Suppressor macrophage (primary cell): Measurements from ENCODE around the gene NDRG4.
"Not testable (repeated sequence)": the region's sequence is repeated elsewhere in the genome, so short reads cannot be mapped to it uniquely, and the experiment has no call there.

Experiments used
- DNase-seq, 4 experiments: peaks; one replicate each; pipeline ENCODE4 v3.0.0-alpha.2; 2020 to 2022

The NDRG4 gene

DNA sequence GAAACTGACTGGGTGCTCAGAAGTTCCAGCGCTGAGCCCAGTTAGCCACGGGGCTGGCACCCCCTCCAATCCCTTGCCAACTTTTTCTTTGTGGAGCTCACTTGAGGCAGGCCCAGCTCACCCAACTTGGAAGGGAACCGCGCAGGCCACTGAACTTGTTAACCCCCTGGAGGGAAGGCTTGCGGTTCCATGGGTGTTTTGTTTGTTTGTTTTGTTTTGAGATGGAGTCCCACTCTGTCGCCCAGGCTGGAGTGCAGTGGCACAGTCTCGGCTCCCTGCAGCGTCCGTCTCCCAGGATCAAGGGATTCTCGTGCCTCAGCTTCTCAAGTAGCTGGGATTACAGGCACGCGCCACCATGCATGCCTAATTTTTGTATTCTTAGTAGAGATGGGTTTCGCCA, 34.1 kb upstream of the NDRG4 start:
- no peak for DNase-seq

DNA sequence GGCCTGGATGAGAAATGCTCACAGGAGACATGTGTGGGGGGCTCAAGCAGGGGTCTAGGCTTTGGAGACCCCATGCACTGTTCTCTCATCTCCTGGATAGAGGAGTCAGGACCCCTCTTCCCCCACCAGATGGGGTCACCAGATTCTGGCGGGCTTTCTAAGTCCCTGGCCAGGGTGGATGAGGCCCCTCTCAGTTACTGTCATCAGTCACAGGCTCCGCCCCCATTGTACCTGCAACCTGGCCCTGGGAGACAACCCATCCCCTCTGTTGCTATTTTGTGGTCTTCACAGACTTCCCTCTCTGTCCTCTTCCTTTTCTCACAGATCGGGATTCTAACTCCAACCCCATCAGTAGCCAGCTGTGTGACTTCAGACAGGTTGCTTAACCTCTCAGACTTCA, 33.5 kb upstream of the NDRG4 start:
- DNase-seq, result no peak

DNA sequence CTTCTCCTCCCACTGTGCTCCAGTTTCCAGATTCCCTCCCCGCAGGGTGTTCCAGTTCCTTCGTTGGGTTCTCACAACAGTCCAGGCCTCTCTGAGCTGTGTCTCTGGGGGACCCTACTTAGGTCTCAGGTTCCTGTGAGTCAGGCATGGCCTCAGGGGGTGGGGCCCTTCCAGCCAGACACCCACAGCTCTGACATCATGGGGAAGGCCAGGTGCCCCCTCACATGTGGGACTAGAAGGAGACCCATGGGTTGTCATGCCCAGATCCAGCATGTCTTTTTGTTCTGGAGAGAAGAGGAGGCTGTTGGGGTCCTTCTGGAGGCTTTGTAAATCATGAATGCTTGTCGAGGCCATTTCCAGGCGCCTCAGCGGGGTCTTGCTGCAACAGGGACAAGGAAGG, 32.0 kb upstream of the NDRG4 start:
- DNase-seq, result no peak

DNA sequence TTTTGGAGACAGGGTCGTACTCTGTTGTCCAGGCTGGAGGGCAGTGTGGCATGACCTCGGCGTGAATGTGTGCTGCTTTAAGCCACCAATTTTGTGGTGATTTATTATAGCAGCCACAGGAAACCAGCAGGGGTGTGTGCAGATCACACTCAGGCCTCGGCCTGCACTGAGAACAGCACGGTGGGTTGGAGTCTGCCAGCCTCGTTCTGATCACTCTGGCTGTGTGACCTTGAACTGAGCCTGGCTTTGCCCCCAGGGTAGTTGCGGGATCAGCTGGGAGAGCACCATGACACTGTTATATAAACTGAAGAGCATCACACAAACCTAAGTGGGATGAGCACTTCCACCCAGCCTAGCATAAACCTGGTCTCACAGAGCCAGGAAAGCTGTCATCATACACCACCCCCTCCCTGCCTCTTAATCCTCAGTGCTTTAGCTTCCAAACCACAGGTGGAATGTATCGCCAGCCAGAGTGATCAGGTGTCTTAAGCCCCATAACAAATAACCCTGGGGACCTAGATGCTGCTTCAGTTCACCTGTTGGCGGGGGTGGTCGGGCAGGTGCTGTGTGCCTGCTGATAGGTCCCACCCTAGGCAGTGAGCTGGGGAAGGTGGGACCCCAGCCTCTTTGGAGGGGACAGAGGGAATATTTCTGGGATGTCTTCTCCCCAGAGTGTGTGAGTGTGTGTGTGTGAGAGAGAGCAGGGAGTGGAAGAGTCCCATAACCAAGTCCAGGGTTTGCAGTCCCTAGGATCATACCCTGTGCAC, 28.6 kb upstream of the NDRG4 start:
- DNase-seq, result no peak

DNA sequence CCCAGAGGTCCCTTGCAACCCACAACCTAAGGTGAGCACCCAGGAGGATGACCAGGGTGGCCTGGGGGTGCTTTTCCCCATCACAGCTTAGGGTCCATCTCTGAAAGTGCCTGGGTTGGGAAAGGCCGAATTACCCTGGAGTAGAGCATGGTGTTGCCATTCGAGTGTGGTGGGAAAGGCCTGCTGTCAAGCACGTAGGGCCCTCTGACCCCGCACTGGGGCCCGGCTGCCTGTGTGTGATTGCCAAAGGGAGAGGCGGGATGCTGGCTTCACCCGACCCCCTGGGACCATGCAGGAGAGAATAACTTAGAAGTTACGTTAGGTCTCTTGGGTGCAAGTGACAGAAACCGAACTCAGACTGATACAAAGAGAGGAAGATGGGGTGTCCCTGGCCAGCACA, 27.7 kb upstream of the NDRG4 start:
- no peak for DNase-seq

DNA sequence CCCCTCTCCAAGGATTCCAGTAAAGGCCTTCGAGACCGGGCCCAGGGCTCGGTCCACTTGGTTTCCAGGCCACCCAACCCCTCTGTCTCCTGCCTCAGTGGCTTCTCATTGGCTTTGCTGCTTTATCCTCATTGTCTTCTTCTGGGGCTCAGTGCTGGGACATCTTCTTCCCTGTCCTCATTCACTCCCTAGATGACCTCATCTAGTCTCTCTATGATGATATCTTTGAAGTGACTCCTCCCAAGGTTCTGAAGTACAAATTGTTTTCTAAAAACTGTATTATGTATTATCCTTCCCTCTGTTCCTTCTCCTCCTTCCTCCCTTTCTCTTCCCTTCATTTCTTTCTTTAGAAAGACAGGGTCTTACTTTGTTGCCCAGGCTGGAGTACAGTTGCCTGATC, 27.1 kb upstream of the NDRG4 start:
- DNase-seq, result no peak

DNA sequence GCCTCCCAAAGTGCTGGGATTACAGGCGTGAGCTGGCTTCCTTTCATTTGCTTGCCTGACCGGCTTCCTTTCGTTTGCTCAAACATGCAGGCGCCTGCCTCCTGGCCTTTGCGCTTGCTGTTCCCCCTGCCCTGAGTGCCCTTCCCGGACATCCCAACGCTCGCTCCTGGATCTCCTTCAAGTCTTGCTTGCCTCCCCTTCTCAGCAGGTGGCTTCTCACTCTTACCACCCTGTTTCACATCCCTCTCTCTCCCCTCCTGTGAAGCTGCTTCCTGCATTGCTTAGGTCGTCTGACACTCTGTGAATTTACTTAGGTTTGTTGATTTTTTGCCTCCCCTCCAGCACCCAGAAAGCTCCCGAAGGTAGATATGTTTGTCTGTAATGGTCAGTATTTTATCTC, 25.6 kb upstream of the NDRG4 start:
- DNase-seq, result no peak

DNA sequence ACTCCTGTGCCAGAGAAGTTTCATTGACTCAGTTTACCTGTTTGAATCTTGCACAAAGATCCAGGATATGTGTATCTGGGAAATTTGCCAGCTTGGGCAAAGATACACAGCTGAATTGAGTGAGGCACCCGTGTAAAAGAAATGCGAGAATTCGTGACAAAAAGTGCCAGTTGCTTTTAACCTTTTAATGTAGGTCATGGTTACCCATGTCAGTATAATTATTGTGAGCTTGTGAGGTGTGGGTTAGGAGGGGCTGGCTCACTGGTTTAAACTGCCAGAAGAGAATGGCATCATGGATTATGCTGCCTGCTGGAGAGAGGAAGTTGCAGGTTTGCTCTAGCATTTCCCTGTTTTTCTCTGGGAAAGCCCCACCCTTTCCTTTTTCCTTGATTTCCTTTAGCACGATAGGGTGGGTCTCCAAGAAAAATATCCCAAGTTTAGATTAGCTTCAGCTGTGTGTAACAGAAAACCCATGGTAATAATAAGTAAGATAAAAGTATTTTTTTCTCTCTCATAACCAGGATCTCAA, 24.8 kb upstream of the NDRG4 start:
- DNase-seq, result no peak

DNA sequence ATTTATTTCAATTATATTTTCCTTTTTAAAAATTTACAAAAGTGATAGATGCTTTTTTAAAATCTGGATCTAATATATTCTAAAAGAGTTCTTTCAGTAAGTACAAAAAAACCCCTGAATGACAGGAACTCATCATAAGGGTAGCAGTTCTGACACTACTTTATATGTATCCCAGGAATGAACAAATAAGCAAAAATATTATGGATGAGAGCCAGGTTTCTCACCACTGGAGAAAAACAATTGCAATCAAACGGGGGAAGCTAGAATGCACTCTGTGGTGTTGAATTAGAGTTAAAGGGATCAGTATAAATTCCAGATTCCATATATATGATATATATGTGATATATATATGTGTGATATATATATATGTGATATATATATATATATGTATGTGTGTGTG, 23.2 kb upstream of the NDRG4 start:
- no peak for DNase-seq

DNA sequence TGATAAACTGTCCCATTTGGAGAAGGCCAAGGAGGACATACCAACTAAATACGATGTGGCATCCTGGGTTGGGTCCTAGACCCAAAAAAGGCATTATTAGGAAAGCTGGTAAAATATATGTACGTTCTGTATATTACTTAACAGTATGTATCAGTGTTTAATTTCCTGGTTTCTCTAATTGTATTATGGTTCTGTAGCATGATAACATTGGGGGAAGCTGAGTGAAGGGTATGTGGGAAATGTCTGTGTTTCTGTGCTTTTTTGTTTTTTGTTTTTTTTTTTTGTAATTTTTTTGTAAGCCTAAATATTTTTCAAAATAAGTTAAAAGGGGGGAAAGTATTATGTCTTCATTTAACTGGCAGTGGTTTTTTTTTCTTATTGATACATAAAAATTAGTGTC, 21.5 kb upstream of the NDRG4 start:
- DNase-seq, result no peak

DNA sequence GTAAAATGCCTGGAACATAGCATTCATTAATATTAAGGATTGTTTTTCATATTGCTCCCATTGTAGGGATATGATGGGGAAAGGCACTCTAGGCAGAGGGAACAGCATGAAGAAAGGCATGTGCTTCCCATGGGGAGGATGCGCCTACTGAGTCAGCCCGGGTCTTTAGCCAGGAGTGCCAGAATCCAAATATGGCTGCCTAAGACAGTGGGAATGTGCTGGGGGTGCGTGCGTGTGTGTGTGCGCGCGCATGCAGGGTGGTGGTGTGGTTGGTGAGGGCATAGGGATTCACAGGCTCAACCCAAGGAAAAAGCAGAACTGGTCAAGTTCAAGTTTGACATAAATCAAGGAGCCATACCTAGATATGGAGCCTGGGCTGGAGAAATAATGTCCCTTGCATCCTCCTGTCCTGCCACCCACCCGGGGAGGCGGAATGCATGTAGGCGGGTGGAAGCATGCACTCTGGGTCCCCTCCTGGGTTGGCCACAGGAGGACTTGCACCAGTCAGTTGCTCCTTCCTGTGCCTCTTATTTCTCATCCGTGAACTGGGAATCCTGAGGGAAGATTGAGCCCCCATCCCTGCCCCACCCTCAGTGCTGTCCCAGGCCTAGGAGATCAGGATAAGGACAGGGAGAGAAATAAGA, 18.6 kb upstream of the NDRG4 start:
- no peak for DNase-seq

DNA sequence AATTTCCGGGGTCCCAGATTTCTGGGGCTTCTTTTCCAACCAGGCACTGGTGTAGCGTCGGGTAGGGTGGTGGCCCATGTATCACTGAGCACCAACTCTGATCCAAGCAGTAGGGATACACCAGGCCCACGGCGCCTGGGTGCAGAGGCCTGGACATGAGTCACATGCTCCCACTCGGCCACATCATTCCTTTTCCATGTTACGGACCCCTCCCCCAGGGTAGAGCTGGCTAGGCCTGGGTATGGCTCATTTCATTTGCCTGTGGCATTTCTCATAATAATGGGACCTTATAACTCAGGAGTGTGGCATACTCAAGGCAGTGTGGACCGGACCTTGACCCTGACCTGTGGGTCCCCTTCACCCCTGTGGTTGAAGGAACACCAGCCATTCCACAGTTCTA, 18.0 kb upstream of the NDRG4 start:
- DNase-seq, result no peak

DNA sequence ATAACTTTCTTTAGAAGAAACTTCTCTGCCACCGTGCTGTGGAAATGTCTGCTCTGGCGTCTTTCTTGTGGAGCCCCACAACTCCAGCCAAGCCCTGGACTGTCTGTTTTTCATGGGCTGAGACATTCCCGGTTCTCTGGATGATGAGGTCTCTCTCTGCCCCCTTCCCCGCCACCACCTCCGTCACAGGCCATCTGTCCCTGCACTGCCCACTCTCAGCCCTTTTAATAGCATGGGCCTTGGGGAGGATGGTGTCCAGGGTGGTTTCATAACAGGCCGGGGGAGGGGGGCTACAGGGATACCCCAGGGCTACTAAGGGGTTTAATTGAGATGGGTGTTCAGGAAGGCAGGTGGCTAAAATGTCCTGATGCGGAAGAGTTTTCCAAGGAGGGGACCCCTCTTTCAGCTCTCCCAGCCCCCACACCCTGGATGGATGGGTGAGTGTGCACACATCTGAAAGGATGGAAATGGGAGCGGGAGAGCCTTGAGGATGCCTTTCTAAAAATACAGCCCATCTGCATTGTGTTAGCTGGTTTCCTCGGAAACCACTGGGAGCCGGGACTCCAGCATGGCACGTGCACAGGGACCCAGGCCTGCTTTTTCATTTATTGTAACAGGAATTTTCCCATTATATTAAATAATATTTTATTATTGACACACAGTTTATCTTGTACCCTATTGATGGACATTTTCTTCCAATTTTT, 14.6 kb upstream of the NDRG4 start:
- DNase-seq, result no peak

DNA sequence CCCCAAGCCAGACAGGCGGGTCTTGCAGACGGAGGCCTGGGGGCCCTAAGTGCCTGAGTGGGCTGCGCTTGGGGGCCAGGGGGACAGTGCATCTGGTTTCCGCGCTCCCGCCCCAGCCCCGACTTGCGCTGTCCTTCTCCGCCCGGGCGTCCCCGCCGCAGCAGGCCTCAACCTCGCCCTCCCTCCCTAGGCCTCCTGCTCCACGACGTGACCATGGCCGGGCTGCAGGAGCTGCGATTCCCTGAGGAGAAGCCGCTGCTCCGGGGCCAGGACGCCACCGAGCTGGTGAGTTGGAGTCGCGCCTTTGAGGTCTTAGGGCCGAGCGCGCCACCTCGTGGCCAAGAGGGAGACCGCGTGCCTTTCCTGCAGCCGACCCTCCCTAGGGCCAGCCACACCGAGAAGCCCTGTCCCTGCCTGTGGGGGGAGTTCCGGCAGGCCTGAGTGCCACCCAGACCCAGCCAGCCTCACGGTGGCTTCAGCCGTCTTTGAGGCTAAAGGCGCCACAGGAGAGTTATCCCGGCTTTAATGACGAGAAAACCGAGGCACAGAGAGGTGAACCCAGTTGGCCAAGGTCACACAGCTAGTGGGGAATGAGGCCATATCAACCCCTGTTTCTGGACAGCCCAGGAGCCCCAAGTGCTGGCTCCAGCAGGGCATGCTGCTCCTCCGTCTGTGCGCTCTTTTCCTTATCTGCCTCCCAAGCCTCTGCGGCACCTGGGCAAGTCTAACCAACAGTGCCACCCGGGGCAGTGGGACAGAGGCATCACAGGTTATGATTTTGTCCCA, 12.2 kb upstream of the NDRG4 start:
- peak; percentile 84 to 92 (median 88) for DNase-seq

DNA sequence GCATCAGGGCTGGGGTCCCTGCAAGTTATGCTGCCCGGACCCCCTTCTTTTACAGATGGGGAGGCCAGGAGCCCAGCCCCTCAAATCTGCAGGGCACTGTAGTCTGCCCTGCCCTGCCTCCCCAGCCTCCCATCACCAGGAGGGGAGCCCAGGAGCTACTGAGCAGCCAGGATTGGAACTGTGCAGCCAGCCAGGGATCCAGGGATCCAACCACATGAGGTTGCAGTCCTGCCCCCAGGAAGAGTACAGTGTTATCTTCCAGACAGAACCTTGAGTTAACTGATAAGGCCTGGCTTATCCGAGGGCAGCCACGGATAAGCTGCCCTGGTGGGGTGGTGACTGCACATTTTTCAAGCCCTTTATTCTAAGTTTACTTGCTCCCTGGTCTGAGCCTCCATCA, 11.4 kb upstream of the NDRG4 start:
- no peak for DNase-seq

DNA sequence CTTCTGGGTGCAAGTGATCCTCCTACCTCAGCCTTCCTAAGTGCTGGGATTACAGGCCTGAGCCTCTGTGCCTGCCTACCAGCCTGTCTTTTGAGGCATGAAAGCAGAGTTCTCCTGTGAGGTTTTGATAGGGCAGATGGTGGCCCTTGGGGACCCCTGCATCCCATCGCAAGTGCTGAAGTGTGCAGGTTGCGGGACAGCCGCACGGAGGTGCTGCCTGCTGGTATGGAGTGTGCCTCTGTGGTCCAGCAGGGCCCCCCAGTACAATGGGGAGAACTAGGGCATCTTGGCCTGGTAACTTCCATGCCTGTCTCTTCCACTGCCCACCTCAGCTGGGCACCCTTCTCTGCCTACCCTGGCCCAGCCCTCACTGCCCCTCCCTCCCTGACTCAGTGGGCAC, 9.9 kb upstream of the NDRG4 start:
- DNase-seq, result no peak

DNA sequence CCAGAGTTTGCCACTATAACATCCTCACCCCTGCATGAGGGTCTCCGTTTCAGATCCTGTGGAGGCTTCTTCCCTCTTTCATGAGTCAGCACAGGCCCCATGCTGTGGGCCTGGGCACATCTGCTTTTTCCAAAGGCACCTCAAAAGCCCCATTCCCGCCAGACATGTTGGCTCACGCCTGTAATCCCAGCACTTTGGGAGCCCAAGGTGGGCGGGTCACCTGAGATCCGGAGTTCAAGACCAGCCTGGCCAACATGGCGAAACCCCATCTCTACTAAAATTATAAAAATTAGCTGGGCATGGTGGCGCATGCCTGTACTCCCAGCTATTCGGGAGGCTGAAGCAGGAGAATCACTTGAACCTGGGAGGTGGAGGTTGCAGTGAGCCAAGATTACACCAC, 9.4 kb upstream of the NDRG4 start:
- DNase-seq, result not testable (repeated sequence)

DNA sequence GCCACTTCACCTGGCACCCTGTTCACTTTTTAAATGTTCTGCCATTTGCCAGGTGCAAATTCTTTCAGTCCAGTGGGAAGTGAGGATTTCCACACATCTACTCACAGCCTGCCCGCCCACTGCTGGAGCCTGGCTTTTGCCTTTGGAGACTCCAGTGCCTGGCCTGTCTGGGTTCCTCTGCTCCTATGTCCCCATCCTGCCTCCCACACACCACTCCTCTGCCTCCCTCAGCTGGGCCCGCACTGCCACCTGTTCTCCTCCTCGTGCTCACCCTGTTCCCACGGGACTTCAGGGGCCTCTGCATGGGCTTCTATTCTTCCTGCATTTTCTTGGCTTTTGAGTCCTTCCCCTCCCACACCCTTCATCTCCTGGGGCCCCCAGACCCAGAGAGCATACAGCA, 7.9 kb upstream of the NDRG4 start:
- peak in 2 of 4 experiments; percentile 19 to 49 for DNase-seq

DNA sequence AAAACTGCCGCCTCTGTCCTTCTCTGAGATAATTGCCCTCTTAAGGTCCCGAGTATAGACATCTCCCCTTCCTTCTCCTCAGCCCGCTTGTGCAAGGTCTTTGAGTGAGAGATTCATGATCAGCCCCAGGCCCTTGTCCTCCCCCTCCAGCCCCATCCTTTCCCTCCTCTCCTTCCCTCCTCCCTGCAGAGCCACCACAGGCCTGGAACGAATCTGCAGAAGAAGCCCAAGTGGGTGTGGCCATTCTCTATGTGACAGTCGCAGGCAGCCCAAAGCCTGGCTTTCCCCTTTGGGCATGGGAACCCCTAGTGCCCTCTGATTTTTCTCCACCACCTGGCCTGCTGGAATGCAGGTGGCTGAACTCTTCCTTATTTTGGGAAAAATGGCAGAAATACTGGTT, 7.2 kb upstream of the NDRG4 start:
- DNase-seq, result no peak

DNA sequence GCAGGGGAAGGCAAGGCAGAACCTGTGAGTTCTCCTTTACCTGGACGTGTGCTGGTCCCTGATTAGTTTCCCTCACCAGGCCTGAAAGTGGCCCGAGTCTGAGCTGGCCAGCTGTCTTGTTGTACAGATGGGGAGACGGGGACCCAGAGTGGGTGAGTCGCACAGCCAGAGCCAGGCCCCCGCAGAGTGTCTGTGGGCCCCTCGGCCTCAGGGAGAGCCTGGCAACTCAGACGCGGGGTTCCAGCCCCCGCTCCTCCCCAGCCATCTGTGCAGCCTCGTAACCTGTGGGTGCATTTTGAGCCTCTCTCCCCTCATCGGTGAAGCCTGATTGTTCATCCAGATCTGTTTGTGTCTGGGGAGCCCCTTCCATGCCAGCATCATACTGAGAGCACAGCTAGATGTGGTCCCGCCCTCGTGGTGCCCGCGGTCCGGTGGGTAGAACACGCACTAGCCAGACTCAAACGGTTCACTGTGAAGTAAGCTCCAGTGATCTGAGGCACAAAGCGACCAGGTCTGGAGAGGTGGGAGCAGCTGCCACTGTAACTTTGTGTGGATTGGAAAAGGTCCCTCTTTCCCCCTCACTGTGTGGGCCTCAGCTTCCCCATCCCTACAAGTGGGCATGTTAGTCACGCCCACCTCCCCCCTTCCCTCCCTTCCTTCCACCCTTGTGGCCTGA, 6.0 kb upstream of the NDRG4 start:
- DNase-seq, result no peak

DNA sequence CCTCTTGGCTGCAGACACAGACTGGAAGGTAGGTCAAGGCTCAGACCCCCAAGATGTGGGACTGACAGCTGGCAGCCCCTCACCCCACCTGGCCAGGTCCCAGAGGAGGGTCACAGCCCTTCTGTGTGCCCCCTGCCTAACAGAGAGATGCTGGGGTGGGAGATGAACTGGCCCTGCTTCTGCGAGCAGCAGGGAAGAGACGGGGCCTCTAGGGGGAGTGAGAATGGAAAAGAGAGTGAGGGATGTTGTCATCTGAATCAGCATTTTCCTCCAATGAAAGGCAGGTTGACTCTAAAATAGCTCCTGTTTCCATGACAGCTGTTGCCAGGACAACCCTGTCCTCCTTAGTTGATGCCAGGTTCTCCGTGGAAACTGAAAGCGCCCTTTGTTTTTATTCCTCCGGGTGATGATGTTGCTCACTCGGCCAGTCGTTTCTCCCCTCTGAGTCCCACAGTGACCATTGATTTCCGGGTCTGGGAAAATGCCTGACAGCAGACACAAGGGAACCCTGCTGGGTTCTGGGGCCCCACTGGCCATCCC, 4.9 kb upstream of the NDRG4 start:
- peak in 3 of 4 experiments; percentile 19 to 44 (median 41) for DNase-seq
